Stimulated activated CD4-positive, alpha-beta T cell treated with anti-CD3 and anti-CD28 coated beads, Interleukin-4, amount 100 ng/mL, for 4 hours (primary cell): ENCODE measurements around the gene TSNAXIP1.

Source experiments
- DNase-seq, 2 experiments: peaks; one replicate each; pipeline ENCODE4 v3.0.0-alpha.2; 2020

The TSNAXIP1 gene

GRCh38 chr16:67806428-67807147 lies at the start of gene TSNAXIP1, which contains the start of gene RANBP10:
TSNAXIP1 (plus strand) TSS chr16:67806889; CDS start chr16:67807150, 261 bp downstream.
RANBP10 (minus strand) TSS chr16:67806560; CDS start chr16:67806536, 24 bp downstream.
- DNase-seq = peak; percentile 91 to 97

GRCh38 chr16:67758006-67758405 lies 48.7 kb upstream of the TSNAXIP1 start:
- no peak for DNase-seq

- no peak for DNase-seq
These were observed 47.7 kb upstream of the TSNAXIP1 start for GRCh38 chr16:67758966-67759365.

- no peak for DNase-seq
These were observed 46.3 kb upstream of the TSNAXIP1 start for GRCh38 chr16:67760206-67760955.

- no peak for DNase-seq
These were observed 45.8 kb upstream of the TSNAXIP1 start for GRCh38 chr16:67760956-67761230.

GRCh38 chr16:67761924-67762323 lies 44.8 kb upstream of the TSNAXIP1 start:
- no peak for DNase-seq

- no peak for DNase-seq
These were observed 44.3 kb upstream of the TSNAXIP1 start for GRCh38 chr16:67762385-67762784.

- DNase-seq = no peak
These were observed 43.6 kb upstream of the TSNAXIP1 start for GRCh38 chr16:67763066-67763465.

GRCh38 chr16:67764158-67764667 lies 42.5 kb upstream of the TSNAXIP1 start:
- DNase-seq = no peak

- no peak for DNase-seq
These were observed 40.4 kb upstream of the TSNAXIP1 start for GRCh38 chr16:67766291-67766690.

- no peak for DNase-seq
These were observed 38.7 kb upstream of the TSNAXIP1 start for GRCh38 chr16:67767953-67768352.

- DNase-seq = no peak
These were observed 36.2 kb upstream of the TSNAXIP1 start for GRCh38 chr16:67770346-67770991.

GRCh38 chr16:67773099-67773498 lies 33.6 kb upstream of the TSNAXIP1 start:
- no peak for DNase-seq

- no peak for DNase-seq
These were observed 32.9 kb upstream of the TSNAXIP1 start for GRCh38 chr16:67773569-67774456.

- DNase-seq = no peak
These were observed 32.2 kb upstream of the TSNAXIP1 start for GRCh38 chr16:67774457-67774853.

- DNase-seq = no peak
These were observed 31.4 kb upstream of the TSNAXIP1 start for GRCh38 chr16:67775273-67775672.

- no peak for DNase-seq
These were observed 27.3 kb upstream of the TSNAXIP1 start for GRCh38 chr16:67779256-67780014.

- DNase-seq = no peak
These were observed 25.7 kb upstream of the TSNAXIP1 start for GRCh38 chr16:67780847-67781564.

- DNase-seq = no peak
These were observed 25.1 kb upstream of the TSNAXIP1 start for GRCh38 chr16:67781565-67781921.

- no peak for DNase-seq
These were observed 23.9 kb upstream of the TSNAXIP1 start for GRCh38 chr16:67782567-67783352.
